Lower leg skin (tissue), 4 donors: ENCODE measurements around the gene ONECUT1. TPM values are rescaled to one million over a fixed set of nuclear protein-coding genes. Genes with fewer than 3 reads are reported as not detected.

Experiments
- DNase-seq, 2 donors: peaks; one replicate each; pipeline ENCODE4 v3.0.0-alpha.2; 2019; ENCODE audit warnings: low spot score in 2 of 2
- H3K4me3 ChIP-seq: fragments of 200-600 bp; sonication (generic); 2 replicates; pipeline ENCODE4 v1.5.1; 2017; ENCODE audit warnings: mild to moderate bottlenecking, low read depth; ENCODE audit not compliant: poor library complexity, severe bottlenecking
- POLR2A ChIP-seq, 2 donors: fragments of 450-650 bp; IDR thresholded peaks; one replicate each; pipeline ENCODE4 v1.6.1; 2016 to 2017; ENCODE audit warnings: antibody characterized with exemption in 2 of 2, mild to moderate bottlenecking in 1 of 2, moderate library complexity in 1 of 2
- WGBS, 2 donors: methylation state at CpG; one replicate each; pipeline ENCODE4 v1.1.5; 2018; 5-methylcytosine and 5-hydroxymethylcytosine counted together
- intact Hi-C: fragments of 100-400 bp; cut with DNase I; formaldehyde crosslinking; loops from one replicate; pipeline ENCODE4 v1.15.0; 2023; ENCODE audit warnings: low total_unique reads
- total RNA-seq, 4 donors: library from RNA; depleted of rRNA; stranded (reverse); fragments of >200 nt; gene quantifications; one replicate each; pipeline ENCODE4 v1.1.0, GENCODE V29; 2016
- TF ChIP-seq, protein P1 (sequence below), 3 donors: fragments of 450-650 bp; IDR thresholded peaks; one replicate each; pipeline ENCODE4 v1.5.1; 2016; ENCODE audit warnings: antibody characterized with exemption in 3 of 3, mild to moderate bottlenecking in 3 of 3, moderate library complexity in 2 of 3

ONECUT1 gene
- total RNA-seq, 4 donors from 2014 or later = not detected

DNA sequence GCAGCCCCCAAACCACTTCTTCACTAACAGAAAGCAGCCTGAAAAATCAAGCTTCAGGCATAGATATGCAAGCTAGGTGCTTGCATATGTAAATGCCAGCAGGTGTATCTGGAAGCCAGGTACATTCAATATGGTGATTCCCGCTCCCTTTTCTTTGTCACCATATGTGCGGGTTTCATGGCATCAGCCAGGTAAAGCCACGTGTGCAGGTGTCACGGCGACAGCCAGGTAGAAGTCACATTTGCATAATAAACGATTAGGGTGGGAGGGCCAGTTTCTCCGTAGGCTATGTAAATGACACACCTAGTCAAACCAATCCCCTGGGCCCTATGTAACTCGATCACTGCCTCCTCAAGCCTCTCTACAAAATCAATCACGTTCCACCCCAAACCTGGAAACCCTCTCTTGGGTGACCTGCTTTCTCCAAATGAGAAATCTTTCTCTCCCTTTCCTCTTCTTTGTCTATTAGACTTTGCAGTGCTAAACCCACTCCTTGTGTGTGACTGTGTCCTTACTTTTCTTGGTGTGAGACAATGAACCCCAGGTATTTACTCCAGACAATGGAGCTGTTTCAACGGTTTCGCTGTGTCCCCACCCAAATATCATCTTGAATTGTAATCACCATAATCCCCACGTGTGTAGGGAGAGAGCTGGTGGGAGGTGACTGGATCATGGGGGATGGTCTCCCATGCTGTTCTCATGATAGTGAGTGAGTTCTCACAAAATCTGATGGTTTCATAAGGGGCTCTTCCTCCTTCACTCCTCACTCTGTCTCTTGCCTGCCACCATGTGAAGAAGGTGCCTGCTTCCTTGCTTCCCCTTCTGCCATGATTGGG lies 44.6 kb downstream of the ONECUT1 start:
- H3K4me3 ChIP-seq = no peak overlapping the region
- DNase-seq = no peak
- intact Hi-C loops = no loop called here
- TF ChIP-seq POLR2A (IDR thresholded peaks at IDR 0.05) = no peak
- TF ChIP-seq, protein P1, sequence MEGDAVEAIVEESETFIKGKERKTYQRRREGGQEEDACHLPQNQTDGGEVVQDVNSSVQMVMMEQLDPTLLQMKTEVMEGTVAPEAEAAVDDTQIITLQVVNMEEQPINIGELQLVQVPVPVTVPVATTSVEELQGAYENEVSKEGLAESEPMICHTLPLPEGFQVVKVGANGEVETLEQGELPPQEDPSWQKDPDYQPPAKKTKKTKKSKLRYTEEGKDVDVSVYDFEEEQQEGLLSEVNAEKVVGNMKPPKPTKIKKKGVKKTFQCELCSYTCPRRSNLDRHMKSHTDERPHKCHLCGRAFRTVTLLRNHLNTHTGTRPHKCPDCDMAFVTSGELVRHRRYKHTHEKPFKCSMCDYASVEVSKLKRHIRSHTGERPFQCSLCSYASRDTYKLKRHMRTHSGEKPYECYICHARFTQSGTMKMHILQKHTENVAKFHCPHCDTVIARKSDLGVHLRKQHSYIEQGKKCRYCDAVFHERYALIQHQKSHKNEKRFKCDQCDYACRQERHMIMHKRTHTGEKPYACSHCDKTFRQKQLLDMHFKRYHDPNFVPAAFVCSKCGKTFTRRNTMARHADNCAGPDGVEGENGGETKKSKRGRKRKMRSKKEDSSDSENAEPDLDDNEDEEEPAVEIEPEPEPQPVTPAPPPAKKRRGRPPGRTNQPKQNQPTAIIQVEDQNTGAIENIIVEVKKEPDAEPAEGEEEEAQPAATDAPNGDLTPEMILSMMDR (IDR thresholded peaks at IDR 0.05) = no peak
- WGBS, 2 donors = 73% methylated on average over 12 of the region's 12 CpGs

DNA sequence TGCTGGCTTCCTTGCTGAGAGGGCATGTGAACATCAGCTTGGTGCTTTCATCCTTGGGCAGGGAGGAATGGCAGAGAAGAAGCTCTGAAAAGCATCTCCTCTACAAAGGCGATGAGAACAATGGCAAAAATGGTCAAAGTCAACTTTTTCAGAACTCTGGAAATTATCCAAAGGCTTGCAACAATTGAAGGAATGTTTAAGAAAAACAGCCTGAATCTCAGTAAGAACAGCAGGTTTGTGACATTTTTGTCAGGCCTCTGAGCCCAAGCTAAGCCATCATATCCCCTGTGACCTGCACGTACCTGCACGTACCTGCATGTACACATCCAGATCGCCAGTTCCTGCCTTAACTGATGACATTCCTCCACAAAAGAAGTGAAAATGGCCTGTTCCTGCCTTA lies 51.8 kb downstream of the ONECUT1 start:
- WGBS, 2 donors = 80 to 86% methylated on average over 4 of the region's 4 CpGs
- no peak for DNase-seq
- intact Hi-C loops = loop anchor here (10.0 kb wide), 2 partner anchors 404 to 484 kb away; no protein-coding TSS in a partner anchor
- TF ChIP-seq, protein P1 (IDR thresholded peaks at IDR 0.05) = no peak
- TF ChIP-seq POLR2A (IDR thresholded peaks at IDR 0.05) = no peak
- no peak overlapping the region for H3K4me3 ChIP-seq

DNA sequence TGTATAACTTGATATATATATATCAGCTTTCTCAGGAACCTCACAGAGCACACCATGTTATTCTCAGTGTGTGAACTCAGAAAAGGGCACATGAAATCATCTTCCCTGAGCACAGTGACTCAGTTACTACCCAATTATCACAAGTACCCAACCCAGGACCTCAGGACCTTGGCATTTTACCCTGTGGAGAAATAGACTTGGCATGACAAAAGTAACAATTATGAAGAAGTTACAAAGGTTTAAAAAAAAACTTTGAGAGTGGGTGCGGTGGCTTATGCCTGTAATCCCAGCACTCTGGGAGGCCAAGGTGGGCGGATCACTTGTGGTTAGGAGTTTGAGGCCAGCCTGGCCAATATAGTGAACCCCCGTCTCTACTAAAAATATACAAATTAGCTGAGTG lies 52.4 kb downstream of the ONECUT1 start:
- intact Hi-C loops = loop anchor here (10.0 kb wide), 2 partner anchors 403 to 483 kb away; no protein-coding TSS in a partner anchor
- no peak for DNase-seq
- TF ChIP-seq, protein P1 (IDR thresholded peaks at IDR 0.05) = no peak
- no peak for TF ChIP-seq POLR2A (IDR thresholded peaks at IDR 0.05)
- WGBS, 2 donors = 49 to 58% methylated on average over 3 of the region's 3 CpGs
- H3K4me3 ChIP-seq = no peak overlapping the region

DNA sequence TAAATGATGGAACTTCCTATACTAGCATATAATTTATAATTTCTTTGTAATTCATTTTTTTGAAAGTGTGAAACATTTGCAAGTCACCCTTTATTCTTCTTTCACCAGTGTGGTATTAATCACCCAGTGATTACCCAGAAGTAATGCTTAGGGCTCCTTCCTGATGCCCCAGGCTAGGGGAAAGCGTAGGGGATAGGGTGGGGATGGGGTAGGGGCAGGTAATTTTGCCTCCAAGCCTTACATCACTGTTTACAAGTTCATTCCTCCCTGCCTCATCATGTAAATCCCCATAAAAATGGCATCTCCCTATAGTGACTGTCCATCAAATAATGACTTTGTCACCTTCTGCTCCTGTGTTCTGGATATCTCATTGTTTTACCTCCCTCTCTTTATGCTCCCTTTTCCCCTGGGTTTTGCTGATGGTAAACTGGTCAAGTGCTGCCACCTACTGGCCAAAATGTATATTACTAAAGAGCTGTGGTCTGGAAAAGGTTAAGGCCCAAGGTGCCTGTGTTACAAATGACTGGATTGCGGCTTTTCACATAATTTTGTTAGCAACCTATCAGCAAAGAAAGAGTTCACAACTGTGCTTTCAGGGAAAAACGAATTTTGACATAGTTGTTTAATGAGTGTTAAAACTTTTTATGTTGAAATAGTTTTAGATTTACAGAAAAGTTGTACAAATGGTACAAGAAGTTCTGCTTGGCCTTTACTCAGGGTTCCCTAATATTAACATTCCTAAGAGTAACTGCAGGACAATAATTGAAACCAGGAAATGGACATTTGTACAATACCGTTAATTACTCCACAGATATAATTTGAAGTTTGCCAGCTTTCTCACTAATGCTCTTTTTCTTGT lies 54.7 kb downstream of the ONECUT1 start:
- TF ChIP-seq, protein P1 (IDR thresholded peaks at IDR 0.05) = peak in 1 of 3 donors; percentile 88
- no peak for TF ChIP-seq POLR2A (IDR thresholded peaks at IDR 0.05)
- peak in 1 of 2 donors; percentile 72 for DNase-seq
- intact Hi-C loops = loop anchor here (10.0 kb wide), 2 partner anchors 401 to 481 kb away; no protein-coding TSS in a partner anchor
- WGBS, 2 donors = 52 to 56% methylated on average over 4 of the region's 4 CpGs
- H3K4me3 ChIP-seq = no peak overlapping the region

DNA sequence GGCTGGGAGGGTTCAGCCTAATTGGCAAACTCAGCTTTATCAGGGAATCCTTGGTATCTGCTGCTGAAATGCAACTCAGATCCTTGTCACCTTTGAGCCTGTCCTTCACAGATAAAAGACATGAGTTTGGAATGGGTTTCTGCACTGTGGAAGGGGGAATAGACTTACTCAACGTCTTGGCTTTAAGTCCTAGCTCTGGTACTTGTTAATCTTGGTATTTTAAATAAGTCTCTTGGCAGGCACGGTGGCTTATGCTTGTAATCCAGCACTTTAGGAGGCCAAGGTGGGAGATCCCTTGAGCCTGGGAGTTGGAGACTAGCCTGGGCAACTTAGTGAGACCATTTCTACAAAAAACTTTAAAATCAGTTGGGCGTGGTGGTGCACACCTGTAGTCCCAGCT lies 55.8 kb downstream of the ONECUT1 start:
- TF ChIP-seq, protein P1 (IDR thresholded peaks at IDR 0.05) = no peak
- no peak for TF ChIP-seq POLR2A (IDR thresholded peaks at IDR 0.05)
- WGBS, 2 donors = 53 to 63% methylated on average over 3 of the region's 3 CpGs

More for the DNA sequence above, 55.8 kb downstream of the ONECUT1 start:
- intact Hi-C loops = loop anchor here (10.0 kb wide), 2 partner anchors 400 to 480 kb away; no protein-coding TSS in a partner anchor
- no peak for DNase-seq
- no peak overlapping the region for H3K4me3 ChIP-seq
